K562 (cell line): Measurements from ENCODE around the gene LCMT2. TPM values are rescaled to one million over a fixed set of nuclear protein-coding genes. Genes with fewer than 3 reads are reported as not detected.

Experiments used
- ATAC-seq: fragments of 200-7000 bp; cut with Tn5 transposase; 3 replicates; pipeline ENCODE4 v1.9.1; 2020; ENCODE audit warnings: moderate library complexity
- BruUV-seq: library from RNA; stranded (reverse); fragments of 400-500 nt; replicated peaks from 2 replicates; lab custom pipeline; 2021; lab: Mats Ljungman, UMichigan
- CTCF ChIA-PET: fragments of 300-600 bp; formaldehyde crosslinking; extraction: SDS; loops from one replicate; lab custom pipeline; 2021; ENCODE audit warnings: low intra/inter-chr PET ratio; lab: Yijun Ruan, JAX
- POLR2A ChIA-PET: fragments of 300-600, 350-650 bp; sonication (Branson Sonifier 250); formaldehyde crosslinking; extraction: SDS; loops from one replicate; lab custom pipeline; 2021; ENCODE audit warnings: antibody characterized with exemption, inconsistent platforms; lab: Yijun Ruan, JAX
- DNase-seq, 4 experiments: peaks; one replicate each; pipeline versions ENCODE4 v3.0.0 to v3.0.0-alpha.2; 2011 to 2018; ENCODE audit warnings: low spot score in 3 of 4, mixed read lengths in 3 of 4; ENCODE audit errors: extremely low read depth in 1 of 4
- FAIRE-seq: peaks from 2 replicates; lab custom pipeline; 2011; peaks lifted over from hg19 to GRCh38; lab: Jason Lieb, UNC
- H2AFZ ChIP-seq: 2 replicates; pipeline ENCODE4 v1.6.0; 2011; ENCODE audit warnings: low read depth, low read length, control low read depth, inconsistent platforms
- H3K27ac ChIP-seq: fragments of 200-600 bp; 3 replicates; pipeline ENCODE4 v1.8.0; 2011; ENCODE audit warnings: low read depth, mild to moderate bottlenecking, control low read depth, inconsistent platforms, low read length, moderate library complexity, mixed read lengths; ENCODE audit errors: extremely low read depth
- H3K27me3 ChIP-seq, 2 experiments: fragments of 300-600 bp in 1 of 2; 2 replicates in 1 of 2; 3 replicates in 1 of 2; pipeline versions ENCODE4 v1.6.0 to v1.8.0; 2011; ENCODE audit warnings: inconsistent platforms in 2 of 2, low read length in 2 of 2, mild to moderate bottlenecking in 1 of 2, mixed read lengths in 1 of 2, moderate library complexity in 1 of 2; ENCODE audit not compliant: control insufficient read depth in 2 of 2, insufficient read depth in 2 of 2
- H3K36me3 ChIP-seq: fragments of 300-600 bp; 3 replicates; pipeline ENCODE4 v1.8.0; 2011; ENCODE audit warnings: mild to moderate bottlenecking, low read length, inconsistent platforms; ENCODE audit not compliant: control insufficient read depth, insufficient read depth
- H3K4me1 ChIP-seq, 2 experiments: fragments of 200-600 bp in 1 of 2; replicated peaks in 1 of 2; 2 replicates in 1 of 2; 3 replicates in 1 of 2; pipeline versions ENCODE4 v1.5.1 to v1.8.0; 2011; ENCODE audit warnings: inconsistent platforms in 2 of 2, low read length in 2 of 2, mild to moderate bottlenecking in 1 of 2, mixed read lengths in 1 of 2, moderate library complexity in 1 of 2; ENCODE audit not compliant: control insufficient read depth in 2 of 2, insufficient read depth in 2 of 2
- H3K4me2 ChIP-seq: 2 replicates; pipeline ENCODE4 v1.6.1; 2011; ENCODE audit warnings: low read length, control low read depth, inconsistent platforms, mixed read lengths; ENCODE audit not compliant: insufficient read depth
- H3K4me3 ChIP-seq: fragments of 200-600 bp; sonication (generic), shearing (Covaris generic); 2 replicates; pipeline ENCODE4 v1.5.1; 2016; ENCODE audit warnings: control low read depth, inconsistent platforms
- H3K79me2 ChIP-seq: fragments of 200-600 bp; 3 replicates; pipeline ENCODE4 v1.8.0; 2011; ENCODE audit warnings: low read length, inconsistent platforms; ENCODE audit not compliant: control insufficient read depth, insufficient read depth
- H3K9ac ChIP-seq, 2 experiments: 2 replicates each; pipeline versions ENCODE4 v1.6.0 to v1.6.1; 2011; ENCODE audit warnings: low read depth in 2 of 2, low read length in 2 of 2, control low read depth in 1 of 2, inconsistent platforms in 1 of 2, mild to moderate bottlenecking in 1 of 2, mixed read lengths in 1 of 2; ENCODE audit not compliant: insufficient read depth in 1 of 2
- H3K9me1 ChIP-seq: one replicate; pipeline ENCODE4 v1.6.0; 2011; ENCODE audit warnings: inconsistent platforms, mild to moderate bottlenecking, low read length, moderate library complexity; ENCODE audit not compliant: control insufficient read depth, insufficient read depth
- H3K9me3 ChIP-seq: replicated peaks from 2 replicates; pipeline ENCODE4 v1.5.1; 2011; ENCODE audit warnings: low read depth, low read length, inconsistent platforms; ENCODE audit not compliant: control insufficient read depth, insufficient read depth
- H4K20me1 ChIP-seq: replicated peaks from 2 replicates; pipeline ENCODE4 v1.6.1; 2011; ENCODE audit warnings: low read length, inconsistent platforms, mixed read lengths; ENCODE audit not compliant: control insufficient read depth, insufficient read depth
- ARID2 ChIP-seq: fragments of 450-650 bp; IDR thresholded peaks from 2 replicates; pipeline ENCODE4 v1.6.1; 2017; ENCODE audit warnings: antibody characterized with exemption, mild to moderate bottlenecking
- BRD9 ChIP-seq: fragments of 450-650 bp; IDR thresholded peaks from 2 replicates; pipeline ENCODE4 v1.6.1; 2018; ENCODE audit warnings: low read depth; ENCODE audit not compliant: partially characterized antibody
- CBFB ChIP-seq: sonication (generic); formaldehyde crosslinking; IDR thresholded peaks from 2 replicates; pipeline ENCODE4 v1.4.0; 2020; ENCODE audit warnings: mild to moderate bottlenecking, missing genetic modification reagents
- FOS ChIP-seq: IDR thresholded peaks from 3 replicates; pipeline ENCODE4 v1.6.1; 2011; ENCODE audit not compliant: insufficient read length; ENCODE audit errors: extremely low read depth
- GATAD2A ChIP-seq: fragments of 450-650 bp; IDR thresholded peaks from 2 replicates; pipeline ENCODE4 v1.6.1; 2017
- PHF21A ChIP-seq: fragments of 450-650 bp; IDR thresholded peaks from 2 replicates; pipeline ENCODE4 v1.6.1; 2017; ENCODE audit warnings: low read depth, borderline replicate concordance
- PRMT5 ChIP-seq: sonication (generic); formaldehyde crosslinking; IDR thresholded peaks from 2 replicates; pipeline ENCODE4 v1.5.0; 2020; ENCODE audit warnings: missing genetic modification reagents
- STAG1 ChIP-seq: sonication (generic); formaldehyde crosslinking; IDR thresholded peaks from 2 replicates; pipeline ENCODE4 v1.5.0; 2020; ENCODE audit warnings: missing genetic modification reagents, borderline replicate concordance
- WGBS: fragments of 100-300 bp; shearing (Covaris generic); methylation state at CpG from one replicate; pipeline ENCODE4 v1.1.6; 2016; ENCODE audit warnings: low coverage, mixed read lengths; ENCODE audit not compliant: insufficient coverage; ENCODE audit errors: missing lambda C conversion rate; 5-methylcytosine and 5-hydroxymethylcytosine counted together
- in situ Hi-C: fragments of 300-500 bp; cut with MboI; formaldehyde crosslinking; loops from 4 replicates; pipeline ENCODE4 v1.15.0; 2018; ENCODE audit warnings: inconsistent platforms, mixed read lengths
- intact Hi-C: fragments of 100-400 bp; cut with micrococcal nuclease; formaldehyde crosslinking; loops from 2 replicates; pipeline ENCODE4 v1.14.2; 2022
- polyA plus RNA-seq, 8 experiments: library from polyadenylated mRNA; depleted of rRNA in 4 of 8; stranded (reverse) in 5 of 8; unstranded in 3 of 8; fragments of >200 nt; fragmentation: Nextera tagmentation in 2 of 8; fragmentation: Illumina TruSeq in 1 of 8; extraction: Ambion mirVana in 2 of 8; extraction: Trizol in 1 of 8; gene quantifications; 2 replicates each; pipeline versions ENCODE4 v1.2.1 to v1.2.3, GENCODE V29; 2011 to 2014; ENCODE audit warnings: inconsistent platforms in 1 of 8, missing spikeins in 1 of 8
- total RNA-seq, 7 experiments: library from RNA; depleted of rRNA in 6 of 7; stranded (reverse); fragments of >200 nt in 6 of 7; fragmentation: Illumina TruSeq in 2 of 7; extraction: Trizol in 2 of 7; gene quantifications; 2 replicates each; pipeline versions ENCODE4 v1.2.1 to v1.2.3, GENCODE V29; 2011 to 2021; ENCODE audit warnings: low replicate concordance in 1 of 7
- TF ChIP-seq, protein P1 (sequence below): fragments of 450-650 bp; IDR thresholded peaks from 2 replicates; pipeline ENCODE4 v1.6.1; 2017; ENCODE audit warnings: mild to moderate bottlenecking, moderate library complexity
- TF ChIP-seq, protein P2 (sequence below): fragments of 200-600 bp; sonication (generic); IDR thresholded peaks from one replicate; pipeline ENCODE4 v1.6.1; 2012; ENCODE audit warnings: mild to moderate bottlenecking, low read depth, low read length, inconsistent platforms

The LCMT2 gene
- total and polyA plus RNA-seq, 9 of the 15 experiments (the other 6 are each of a cell fraction or from before 2014, with no cell fraction given) = 2.5 to 22.3 (median 15.2) TPM

DNA sequence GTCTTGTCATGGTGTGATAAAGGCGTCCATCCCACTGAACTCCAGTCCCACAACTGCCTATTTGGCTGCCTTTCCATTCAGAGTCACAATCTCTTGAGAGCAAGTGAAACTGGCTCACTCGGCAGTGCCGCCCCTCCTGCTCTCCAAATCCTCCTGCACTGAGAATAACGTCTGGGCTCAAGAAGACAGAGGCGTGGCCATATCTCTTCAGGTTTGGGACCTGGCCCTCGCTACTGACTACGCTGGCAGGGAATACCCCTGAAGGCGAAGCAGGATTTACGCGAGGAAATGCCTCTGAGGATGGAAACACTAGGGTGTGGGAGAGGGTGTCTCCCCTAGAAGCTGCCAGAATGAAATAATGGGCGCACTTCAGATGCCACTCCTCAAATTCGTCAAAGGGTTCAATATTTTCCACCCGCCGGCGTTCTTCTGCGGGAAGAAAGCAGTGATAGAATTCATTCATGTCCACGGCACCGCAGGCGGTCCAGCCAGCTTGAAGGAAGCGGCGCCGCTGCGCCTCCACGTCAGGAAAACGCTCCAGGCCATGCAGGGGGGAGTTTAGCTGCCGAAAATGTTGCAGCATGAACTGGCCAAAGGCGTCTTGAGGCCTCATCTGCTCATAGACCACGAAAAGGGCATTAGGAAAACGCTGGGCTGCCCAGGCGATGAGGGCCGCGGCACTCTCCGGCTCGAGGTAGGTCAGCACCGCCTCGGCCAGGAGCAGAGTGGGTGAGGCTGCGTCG is 985 bp downstream of the LCMT2 start:
- FAIRE-seq = no peak
- TF ChIP-seq STAG1 (peak; percentile 22; the same call in 1 of the 2 replicates), ARID2 (no peak), BRD9 (no peak), FOS (no peak), PRMT5 (no peak), PHF21A (no peak), GATAD2A (no peak), CBFB (CRISPR knock-in tag) (peak; percentile 44; the same call in 1 of the 2 replicates)
- TF ChIP-seq, protein P1, sequence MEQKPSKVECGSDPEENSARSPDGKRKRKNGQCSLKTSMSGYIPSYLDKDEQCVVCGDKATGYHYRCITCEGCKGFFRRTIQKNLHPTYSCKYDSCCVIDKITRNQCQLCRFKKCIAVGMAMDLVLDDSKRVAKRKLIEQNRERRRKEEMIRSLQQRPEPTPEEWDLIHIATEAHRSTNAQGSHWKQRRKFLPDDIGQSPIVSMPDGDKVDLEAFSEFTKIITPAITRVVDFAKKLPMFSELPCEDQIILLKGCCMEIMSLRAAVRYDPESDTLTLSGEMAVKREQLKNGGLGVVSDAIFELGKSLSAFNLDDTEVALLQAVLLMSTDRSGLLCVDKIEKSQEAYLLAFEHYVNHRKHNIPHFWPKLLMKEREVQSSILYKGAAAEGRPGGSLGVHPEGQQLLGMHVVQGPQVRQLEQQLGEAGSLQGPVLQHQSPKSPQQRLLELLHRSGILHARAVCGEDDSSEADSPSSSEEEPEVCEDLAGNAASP = no peak
- TF ChIP-seq, protein P2, sequence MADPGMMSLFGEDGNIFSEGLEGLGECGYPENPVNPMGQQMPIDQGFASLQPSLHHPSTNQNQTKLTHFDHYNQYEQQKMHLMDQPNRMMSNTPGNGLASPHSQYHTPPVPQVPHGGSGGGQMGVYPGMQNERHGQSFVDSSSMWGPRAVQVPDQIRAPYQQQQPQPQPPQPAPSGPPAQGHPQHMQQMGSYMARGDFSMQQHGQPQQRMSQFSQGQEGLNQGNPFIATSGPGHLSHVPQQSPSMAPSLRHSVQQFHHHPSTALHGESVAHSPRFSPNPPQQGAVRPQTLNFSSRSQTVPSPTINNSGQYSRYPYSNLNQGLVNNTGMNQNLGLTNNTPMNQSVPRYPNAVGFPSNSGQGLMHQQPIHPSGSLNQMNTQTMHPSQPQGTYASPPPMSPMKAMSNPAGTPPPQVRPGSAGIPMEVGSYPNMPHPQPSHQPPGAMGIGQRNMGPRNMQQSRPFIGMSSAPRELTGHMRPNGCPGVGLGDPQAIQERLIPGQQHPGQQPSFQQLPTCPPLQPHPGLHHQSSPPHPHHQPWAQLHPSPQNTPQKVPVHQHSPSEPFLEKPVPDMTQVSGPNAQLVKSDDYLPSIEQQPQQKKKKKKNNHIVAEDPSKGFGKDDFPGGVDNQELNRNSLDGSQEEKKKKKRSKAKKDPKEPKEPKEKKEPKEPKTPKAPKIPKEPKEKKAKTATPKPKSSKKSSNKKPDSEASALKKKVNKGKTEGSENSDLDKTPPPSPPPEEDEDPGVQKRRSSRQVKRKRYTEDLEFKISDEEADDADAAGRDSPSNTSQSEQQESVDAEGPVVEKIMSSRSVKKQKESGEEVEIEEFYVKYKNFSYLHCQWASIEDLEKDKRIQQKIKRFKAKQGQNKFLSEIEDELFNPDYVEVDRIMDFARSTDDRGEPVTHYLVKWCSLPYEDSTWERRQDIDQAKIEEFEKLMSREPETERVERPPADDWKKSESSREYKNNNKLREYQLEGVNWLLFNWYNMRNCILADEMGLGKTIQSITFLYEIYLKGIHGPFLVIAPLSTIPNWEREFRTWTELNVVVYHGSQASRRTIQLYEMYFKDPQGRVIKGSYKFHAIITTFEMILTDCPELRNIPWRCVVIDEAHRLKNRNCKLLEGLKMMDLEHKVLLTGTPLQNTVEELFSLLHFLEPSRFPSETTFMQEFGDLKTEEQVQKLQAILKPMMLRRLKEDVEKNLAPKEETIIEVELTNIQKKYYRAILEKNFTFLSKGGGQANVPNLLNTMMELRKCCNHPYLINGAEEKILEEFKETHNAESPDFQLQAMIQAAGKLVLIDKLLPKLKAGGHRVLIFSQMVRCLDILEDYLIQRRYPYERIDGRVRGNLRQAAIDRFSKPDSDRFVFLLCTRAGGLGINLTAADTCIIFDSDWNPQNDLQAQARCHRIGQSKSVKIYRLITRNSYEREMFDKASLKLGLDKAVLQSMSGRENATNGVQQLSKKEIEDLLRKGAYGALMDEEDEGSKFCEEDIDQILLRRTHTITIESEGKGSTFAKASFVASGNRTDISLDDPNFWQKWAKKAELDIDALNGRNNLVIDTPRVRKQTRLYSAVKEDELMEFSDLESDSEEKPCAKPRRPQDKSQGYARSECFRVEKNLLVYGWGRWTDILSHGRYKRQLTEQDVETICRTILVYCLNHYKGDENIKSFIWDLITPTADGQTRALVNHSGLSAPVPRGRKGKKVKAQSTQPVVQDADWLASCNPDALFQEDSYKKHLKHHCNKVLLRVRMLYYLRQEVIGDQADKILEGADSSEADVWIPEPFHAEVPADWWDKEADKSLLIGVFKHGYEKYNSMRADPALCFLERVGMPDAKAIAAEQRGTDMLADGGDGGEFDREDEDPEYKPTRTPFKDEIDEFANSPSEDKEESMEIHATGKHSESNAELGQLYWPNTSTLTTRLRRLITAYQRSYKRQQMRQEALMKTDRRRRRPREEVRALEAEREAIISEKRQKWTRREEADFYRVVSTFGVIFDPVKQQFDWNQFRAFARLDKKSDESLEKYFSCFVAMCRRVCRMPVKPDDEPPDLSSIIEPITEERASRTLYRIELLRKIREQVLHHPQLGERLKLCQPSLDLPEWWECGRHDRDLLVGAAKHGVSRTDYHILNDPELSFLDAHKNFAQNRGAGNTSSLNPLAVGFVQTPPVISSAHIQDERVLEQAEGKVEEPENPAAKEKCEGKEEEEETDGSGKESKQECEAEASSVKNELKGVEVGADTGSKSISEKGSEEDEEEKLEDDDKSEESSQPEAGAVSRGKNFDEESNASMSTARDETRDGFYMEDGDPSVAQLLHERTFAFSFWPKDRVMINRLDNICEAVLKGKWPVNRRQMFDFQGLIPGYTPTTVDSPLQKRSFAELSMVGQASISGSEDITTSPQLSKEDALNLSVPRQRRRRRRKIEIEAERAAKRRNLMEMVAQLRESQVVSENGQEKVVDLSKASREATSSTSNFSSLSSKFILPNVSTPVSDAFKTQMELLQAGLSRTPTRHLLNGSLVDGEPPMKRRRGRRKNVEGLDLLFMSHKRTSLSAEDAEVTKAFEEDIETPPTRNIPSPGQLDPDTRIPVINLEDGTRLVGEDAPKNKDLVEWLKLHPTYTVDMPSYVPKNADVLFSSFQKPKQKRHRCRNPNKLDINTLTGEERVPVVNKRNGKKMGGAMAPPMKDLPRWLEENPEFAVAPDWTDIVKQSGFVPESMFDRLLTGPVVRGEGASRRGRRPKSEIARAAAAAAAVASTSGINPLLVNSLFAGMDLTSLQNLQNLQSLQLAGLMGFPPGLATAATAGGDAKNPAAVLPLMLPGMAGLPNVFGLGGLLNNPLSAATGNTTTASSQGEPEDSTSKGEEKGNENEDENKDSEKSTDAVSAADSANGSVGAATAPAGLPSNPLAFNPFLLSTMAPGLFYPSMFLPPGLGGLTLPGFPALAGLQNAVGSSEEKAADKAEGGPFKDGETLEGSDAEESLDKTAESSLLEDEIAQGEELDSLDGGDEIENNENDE = no peak

More for the DNA sequence above, 985 bp downstream of the LCMT2 start:
- peak overlapping the region; percentile 86 to 99 for H3K9ac ChIP-seq
- H3K27ac ChIP-seq = peak overlapping the region; percentile 96
- H3K9me1 ChIP-seq = no peaks in the 10 kb centered on the region
- H3K36me3 ChIP-seq = peaks cover 34% of the 10 kb centered on the region
- in situ Hi-C loops (no loop called here), intact Hi-C loops (no loop called here)
- peak overlapping the region; percentile 97 for H3K4me2 ChIP-seq
- H2AFZ ChIP-seq = peak overlapping the region; percentile 97
- no peaks in the 10 kb centered on the region for H3K27me3 ChIP-seq
- BruUV-seq = no TSS peak
- DNase-seq (peak; percentile 18 to 44 (median 23)), ATAC-seq (peak; percentile 12)
- H3K9me3 ChIP-seq = no peaks in the 10 kb centered on the region
- peaks cover 14 to 15% of the 10 kb centered on the region in 2 experiments; a peak in 4 of 5 replicates for H3K4me1 ChIP-seq
- H3K79me2 ChIP-seq = peaks cover 40% of the 10 kb centered on the region
- 3% methylated on average over 37 of the region's 38 CpGs for WGBS
- H3K4me3 ChIP-seq = peak overlapping the region; percentile 60
- no peaks in the 10 kb centered on the region; the same call in 1 of the 2 replicates for H4K20me1 ChIP-seq
- POLR2A ChIA-PET = interaction anchor here (0.6 to 1.8 kb wide), 7 partner anchors 13 to 99 kb away, joined by 3 to 6 read pairs (median 3); no protein-coding TSS in a partner anchor
- CTCF ChIA-PET = no interaction called here
